OCI-LY7 (cell line): Measurements from ENCODE around the gene CAPZB. TPM values are rescaled to one million over a fixed set of nuclear protein-coding genes. Genes with fewer than 3 reads are reported as not detected.

Source experiments
- BruUV-seq: library from RNA; stranded (reverse); fragments of 400-500 nt; replicated peaks from 2 replicates; lab custom pipeline; 2021; lab: Mats Ljungman, UMichigan
- CTCF ChIA-PET: fragments of 300-600 bp; sonication (Branson Sonifier 250); formaldehyde crosslinking; loops from one replicate; lab custom pipeline; 2022; ENCODE audit warnings: antibody characterized with exemption; ENCODE audit not compliant: unreplicated experiment; lab: Charles Lee
- POLR2A ChIA-PET: fragments of 300-600 bp; sonication (Branson Sonifier 250); formaldehyde crosslinking; loops from one replicate; lab custom pipeline; 2022; ENCODE audit warnings: antibody characterized with exemption; lab: Charles Lee
- DNase-seq: peaks from one replicate; pipeline ENCODE4 v3.0.0-alpha.2; 2015; ENCODE audit warnings: low spot score
- H2AFZ ChIP-seq: fragments of 200-600 bp; sonication (generic), shearing (Covaris generic); 2 replicates; pipeline ENCODE4 v1.6.1; 2014; ENCODE audit warnings: mild to moderate bottlenecking, antibody characterized with exemption, low read length, moderate library complexity
- H3K27ac ChIP-seq: fragments of 200-600 bp; sonication (generic); 2 replicates; pipeline ENCODE4 v1.5.1; 2014; ENCODE audit warnings: mixed run types, low read depth, mild to moderate bottlenecking, moderate library complexity, low read length, inconsistent platforms; ENCODE audit not compliant: poor library complexity, severe bottlenecking
- H3K36me3 ChIP-seq: fragments of 200-600 bp; sonication (generic); 2 replicates; pipeline ENCODE4 v1.6.1; 2014; ENCODE audit warnings: mild to moderate bottlenecking, antibody characterized with exemption, low read length, moderate library complexity, mixed read lengths; ENCODE audit not compliant: insufficient read depth
- H3K4me1 ChIP-seq: fragments of 200-600 bp; sonication (generic); 2 replicates; pipeline ENCODE4 v1.5.1; 2014; ENCODE audit warnings: mild to moderate bottlenecking, low read length; ENCODE audit not compliant: insufficient read depth, poor library complexity, severe bottlenecking
- H3K4me2 ChIP-seq: fragments of 200-600 bp; sonication (generic); 2 replicates; pipeline ENCODE4 v1.6.1; 2014; ENCODE audit warnings: mild to moderate bottlenecking, low read length
- H3K4me3 ChIP-seq: fragments of 200-600 bp; sonication (generic); 2 replicates; pipeline ENCODE4 v1.5.1; 2014; ENCODE audit warnings: mild to moderate bottlenecking, low read depth, low read length; ENCODE audit not compliant: poor library complexity, severe bottlenecking
- H3K79me2 ChIP-seq: fragments of 200-600 bp; sonication (generic); 2 replicates; pipeline ENCODE4 v1.6.1; 2016; ENCODE audit warnings: low read depth, mild to moderate bottlenecking, low read length, moderate library complexity, mixed read lengths; ENCODE audit not compliant: insufficient read depth
- H3K9me2 ChIP-seq: fragments of 200-600 bp; sonication (generic); 2 replicates; pipeline ENCODE4 v1.6.1; 2016; ENCODE audit warnings: mild to moderate bottlenecking, low read length, mixed read lengths; ENCODE audit not compliant: insufficient read depth
- H3K9me3 ChIP-seq: fragments of 200-600 bp; sonication (generic); 2 replicates; pipeline ENCODE4 v1.6.1; 2014; ENCODE audit warnings: mild to moderate bottlenecking, mixed run types, low read length, mixed read lengths
- H4K20me1 ChIP-seq: fragments of 200-600 bp; sonication (generic); 2 replicates; pipeline ENCODE4 v1.6.1; 2014; ENCODE audit warnings: mild to moderate bottlenecking, antibody characterized with exemption, low read length, moderate library complexity, mixed read lengths; ENCODE audit not compliant: insufficient read depth
- CTCF ChIP-seq: fragments of 200-600 bp; sonication (generic); conservative IDR thresholded peaks from 2 replicates; pipeline ENCODE4 v1.5.1; 2014; ENCODE audit warnings: mild to moderate bottlenecking, antibody characterized with exemption, low read length, moderate library complexity, mixed read lengths
- EZH2phosphoT487 ChIP-seq: fragments of 200-600 bp; sonication (generic); IDR thresholded peaks from 2 replicates; pipeline ENCODE4 v1.6.1; 2018; ENCODE audit warnings: low read depth, borderline replicate concordance, mild to moderate bottlenecking, mixed run types, antibody characterized with exemption, low read length, moderate library complexity, mixed read lengths
- intact Hi-C: fragments of 100-400 bp; cut with micrococcal nuclease; formaldehyde crosslinking; loops from one replicate; pipeline ENCODE4 v1.10.0; 2022; ENCODE audit not compliant: unreplicated experiment
- total RNA-seq, 2 experiments: library from RNA; depleted of rRNA in 1 of 2; stranded (reverse); fragments of >200 nt in 1 of 2; shearing (Covaris generic) in 1 of 2; gene quantifications; 2 replicates each; pipeline ENCODE4 v1.2.3, GENCODE V29; 2014 to 2022

The CAPZB gene
- total RNA-seq, 2 experiments from 2014 or later: 61.3 to 187 TPM

GRCh38 chr1:19483261-19483660 is 2.1 kb downstream of the CAPZB start:
- H3K4me3 ChIP-seq: peak overlapping the region; percentile 98
- peak overlapping the region; percentile 98 for H3K4me2 ChIP-seq
- H3K27ac ChIP-seq: peak overlapping the region; percentile 10
- peaks cover 30% of the 10 kb centered on the region for H4K20me1 ChIP-seq
- BruUV-seq: no TSS peak
- POLR2A ChIA-PET: interaction anchor here (0.6 to 1.2 kb wide), 2 partner anchors 30 to 70 kb away, joined by 3 to 4 read pairs; no protein-coding TSS in a partner anchor
- intact Hi-C loops: loop anchor here (1.0 kb wide), 1 partner anchor 20 kb away; no protein-coding TSS in a partner anchor
- TF ChIP-seq EZH2phosphoT487 (no peak), CTCF (no peak)
- H3K4me1 ChIP-seq: peaks cover 43% of the 10 kb centered on the region
- H3K9me3 ChIP-seq: no peaks in the 10 kb centered on the region
- CTCF ChIA-PET: no interaction called here
- H3K36me3 ChIP-seq: peaks cover 23% of the 10 kb centered on the region; the same call in 1 of the 2 replicates
- peaks cover 63% of the 10 kb centered on the region for H3K79me2 ChIP-seq
- H3K9me2 ChIP-seq: no peaks in the 10 kb centered on the region
- no peak overlapping the region for H2AFZ ChIP-seq
- no peak for DNase-seq

GRCh38 chr1:19481826-19482398 is 3.4 kb downstream of the CAPZB start:
- Histone ChIP-seq H3K9me2 (no peaks in the 10 kb centered on the region), H3K9me3 (no peaks in the 10 kb centered on the region), H3K36me3 (peaks cover 23% of the 10 kb centered on the region; the same call in 1 of the 2 replicates), H3K79me2 (peaks cover 74% of the 10 kb centered on the region), H2AFZ (no peak overlapping the region), H3K4me2 (peak overlapping the region; percentile 98; the same call in 1 of the 2 replicates), H3K27ac (no peak overlapping the region), H3K4me1 (peaks cover 49% of the 10 kb centered on the region), H3K4me3 (no peak overlapping the region), H4K20me1 (peaks cover 30% of the 10 kb centered on the region)
- intact Hi-C loops: no loop called here
- no TSS peak for BruUV-seq
- TF ChIP-seq CTCF (no peak), EZH2phosphoT487 (no peak)
- POLR2A ChIA-PET: interaction anchor here (1.2 kb wide), 1 partner anchor 69 kb away, joined by 3 read pairs; no protein-coding TSS in a partner anchor
- CTCF ChIA-PET: no interaction called here
- DNase-seq: no peak

GRCh38 chr1:19480282-19480681 is 5.1 kb downstream of the CAPZB start:
- intact Hi-C loops: no loop called here
- H3K9me2 ChIP-seq: no peaks in the 10 kb centered on the region
- peaks cover 29% of the 10 kb centered on the region; the same call in 1 of the 2 replicates for H3K36me3 ChIP-seq
- no peak overlapping the region for H2AFZ ChIP-seq
- no peak for DNase-seq
- H3K79me2 ChIP-seq: peaks cover 83% of the 10 kb centered on the region
- ChIA-PET CTCF (no interaction called here), POLR2A (no interaction called here)
- BruUV-seq: no TSS peak
- H3K4me2 ChIP-seq: no peak overlapping the region
- no peak for TF ChIP-seq EZH2phosphoT487
- no peak for TF ChIP-seq CTCF
- no peak overlapping the region for H3K4me3 ChIP-seq
- peaks cover 51% of the 10 kb centered on the region for H3K4me1 ChIP-seq
- no peaks in the 10 kb centered on the region for H3K9me3 ChIP-seq
- peaks cover 30% of the 10 kb centered on the region for H4K20me1 ChIP-seq
- no peak overlapping the region for H3K27ac ChIP-seq
